OCI-LY3 (cell line): ENCODE results near the gene PHLDA2.

Source experiments
- EZH2phosphoT487 ChIP-seq: fragments of 200-600 bp; shearing (Covaris generic); IDR thresholded peaks from 2 replicates; pipeline ENCODE4 v1.6.1; 2018; ENCODE audit warnings: antibody characterized with exemption, mixed run types, low read depth
- TF ChIP-seq, protein P1 (sequence below): fragments of 200-600, 300-600 bp; sonication (generic); IDR thresholded peaks from 2 replicates; pipeline ENCODE4 v1.5.1; 2014; ENCODE audit warnings: antibody characterized with exemption, low read length, low read depth

DNA sequence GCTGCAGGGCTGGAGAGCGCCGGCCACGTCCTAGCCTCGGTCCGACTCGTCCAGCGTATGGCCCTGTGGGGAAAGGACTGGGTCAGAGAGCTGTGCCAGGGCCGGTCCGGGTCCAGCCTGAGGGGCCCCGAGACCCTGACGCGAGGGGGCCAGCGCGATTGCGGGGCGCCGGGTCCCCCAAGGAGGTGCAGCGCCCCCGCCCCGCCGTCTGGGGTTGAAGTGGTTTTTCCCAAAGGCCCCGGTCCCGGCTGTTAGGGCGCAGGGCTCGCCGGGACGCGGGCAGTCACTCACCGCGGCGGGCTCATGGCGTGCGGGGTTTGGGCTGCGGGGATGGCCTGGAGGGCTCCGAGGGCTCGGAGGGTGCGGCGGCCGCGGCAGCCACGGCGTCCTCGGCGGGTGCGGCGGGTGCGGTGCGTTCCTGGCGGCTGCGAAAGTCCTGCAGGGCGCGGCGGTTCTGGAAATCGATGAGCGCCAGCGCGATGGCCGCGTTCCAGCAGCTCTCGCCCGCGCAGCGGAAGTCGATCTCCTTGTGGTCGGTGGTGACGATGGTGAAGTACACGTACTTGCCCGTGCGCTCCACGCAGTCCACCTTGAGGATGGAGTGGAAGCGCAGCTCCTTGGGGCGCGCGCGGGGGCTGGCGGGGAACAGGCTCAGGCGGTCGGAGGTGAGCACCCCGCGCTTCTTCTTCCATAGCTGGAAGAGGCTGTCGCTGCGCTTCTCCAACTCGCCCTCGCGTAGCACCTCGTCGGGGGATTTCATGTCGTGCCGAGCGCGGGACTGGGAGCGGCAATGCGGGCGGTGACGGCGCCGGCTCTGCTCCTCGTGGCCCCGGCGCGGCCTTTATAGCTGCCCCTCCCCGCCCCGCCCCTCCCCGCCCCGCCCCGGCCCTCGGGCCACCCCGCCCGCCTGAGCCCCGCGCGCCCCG, at the start of gene PHLDA2:
- TF ChIP-seq, protein P1, sequence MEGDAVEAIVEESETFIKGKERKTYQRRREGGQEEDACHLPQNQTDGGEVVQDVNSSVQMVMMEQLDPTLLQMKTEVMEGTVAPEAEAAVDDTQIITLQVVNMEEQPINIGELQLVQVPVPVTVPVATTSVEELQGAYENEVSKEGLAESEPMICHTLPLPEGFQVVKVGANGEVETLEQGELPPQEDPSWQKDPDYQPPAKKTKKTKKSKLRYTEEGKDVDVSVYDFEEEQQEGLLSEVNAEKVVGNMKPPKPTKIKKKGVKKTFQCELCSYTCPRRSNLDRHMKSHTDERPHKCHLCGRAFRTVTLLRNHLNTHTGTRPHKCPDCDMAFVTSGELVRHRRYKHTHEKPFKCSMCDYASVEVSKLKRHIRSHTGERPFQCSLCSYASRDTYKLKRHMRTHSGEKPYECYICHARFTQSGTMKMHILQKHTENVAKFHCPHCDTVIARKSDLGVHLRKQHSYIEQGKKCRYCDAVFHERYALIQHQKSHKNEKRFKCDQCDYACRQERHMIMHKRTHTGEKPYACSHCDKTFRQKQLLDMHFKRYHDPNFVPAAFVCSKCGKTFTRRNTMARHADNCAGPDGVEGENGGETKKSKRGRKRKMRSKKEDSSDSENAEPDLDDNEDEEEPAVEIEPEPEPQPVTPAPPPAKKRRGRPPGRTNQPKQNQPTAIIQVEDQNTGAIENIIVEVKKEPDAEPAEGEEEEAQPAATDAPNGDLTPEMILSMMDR, result no peak
- TF ChIP-seq EZH2phosphoT487, result no peak
